ENCODE data around the gene PPP1R11.
"Not testable (repeated sequence)": the region's sequence is repeated elsewhere in the genome, so short reads cannot be mapped to it uniquely, and the experiment has no call there.

Gene PPP1R11

GRCh38 chr6:30097902-30098768 lies 31.1 kb downstream of the PPP1R11 start:
- DNase-seq (ENCODE audit: low read depth) = no peak

- no peak for DNase-seq (ENCODE audit: low read depth)
Observed at GRCh38 chr6:30100154-30100553, 33.2 kb downstream of the PPP1R11 start.

GRCh38 chr6:30100585-30101443 lies 33.8 kb downstream of the PPP1R11 start:
- DNase-seq (ENCODE audit: low read depth) = no peak

GRCh38 chr6:30101444-30102413 lies 34.7 kb downstream of the PPP1R11 start:
- DNase-seq (ENCODE audit: low read depth) = peak; percentile 41

GRCh38 chr6:30102414-30102969 lies 35.5 kb downstream of the PPP1R11 start:
- DNase-seq (ENCODE audit: low read depth) = no peak

GRCh38 chr6:30102970-30103871 lies 36.2 kb downstream of the PPP1R11 start:
- DNase-seq (ENCODE audit: low read depth) = peak; percentile 76

- no peak for DNase-seq (ENCODE audit: low read depth)
Observed at GRCh38 chr6:30103872-30104179, 36.8 kb downstream of the PPP1R11 start.

- DNase-seq (ENCODE audit: low read depth) = no peak
Observed at GRCh38 chr6:30104661-30105060, 37.7 kb downstream of the PPP1R11 start.

- DNase-seq (ENCODE audit: low read depth) = no peak
Observed at GRCh38 chr6:30111266-30111856, 44.4 kb downstream of the PPP1R11 start.

GRCh38 chr6:30112402-30112994 lies 45.5 kb downstream of the PPP1R11 start:
- DNase-seq (ENCODE audit: low read depth) = no peak

- DNase-seq (ENCODE audit: low read depth) = no peak
Observed at GRCh38 chr6:30113003-30113759, 46.2 kb downstream of the PPP1R11 start, which contains the start of gene TRIM31. TRIM31 (minus strand) TSS chr6:30113090; CDS start chr6:30112805, 285 bp downstream.

GRCh38 chr6:30113841-30114240 lies 46.8 kb downstream of the PPP1R11 start:
- no peak for DNase-seq (ENCODE audit: low read depth)

GRCh38 chr6:30116724-30117123 lies 49.7 kb downstream of the PPP1R11 start:
- no peak for DNase-seq (ENCODE audit: low read depth)

GRCh38 chr6:30118691-30119090 lies 51.7 kb downstream of the PPP1R11 start:
- DNase-seq (ENCODE audit: low read depth) = not testable (repeated sequence)

Measured in activated T-cell treated with anti-CD3 and anti-CD28 coated beads for 1 hour (primary cell).